ENCODE data around the gene PERCC1.
"Not testable (repeated sequence)": the region's sequence is repeated elsewhere in the genome, so short reads cannot be mapped to it uniquely, and the experiment has no call there.

Gene PERCC1

GRCh38 chr16:1434644-1435592, 4.0 kb downstream of the PERCC1 start:
- DNase-seq (ENCODE audit: low read depth in 2 of 2) = no peak

GRCh38 chr16:1435921-1436697, 5.2 kb downstream of the PERCC1 start:
- DNase-seq (ENCODE audit: low read depth in 2 of 2) = no peak

- DNase-seq (ENCODE audit: low read depth in 2 of 2) = no peak
These were observed 6.0 kb downstream of the PERCC1 start for GRCh38 chr16:1436731-1437355.

GRCh38 chr16:1437606-1438005, 6.7 kb downstream of the PERCC1 start:
- no peak for DNase-seq (ENCODE audit: low read depth in 2 of 2)

- DNase-seq (ENCODE audit: low read depth in 2 of 2) = no peak
These were observed 7.6 kb downstream of the PERCC1 start for GRCh38 chr16:1438229-1439057.

GRCh38 chr16:1439058-1439698, 8.3 kb downstream of the PERCC1 start:
- no peak for DNase-seq (ENCODE audit: low read depth in 2 of 2)

- DNase-seq (ENCODE audit: low read depth in 2 of 2) = not testable (repeated sequence)
These were observed 8.8 kb downstream of the PERCC1 start for GRCh38 chr16:1439699-1440074.

- DNase-seq (ENCODE audit: low read depth in 2 of 2) = no peak
These were observed 10.5 kb downstream of the PERCC1 start for GRCh38 chr16:1441391-1441829.

- DNase-seq (ENCODE audit: low read depth in 2 of 2) = no peak
These were observed 11.8 kb downstream of the PERCC1 start for GRCh38 chr16:1442697-1443096.

- no peak for DNase-seq (ENCODE audit: low read depth in 2 of 2)
These were observed 12.6 kb downstream of the PERCC1 start for GRCh38 chr16:1443403-1443973.

- DNase-seq (ENCODE audit: low read depth in 2 of 2) = no peak
These were observed 13.3 kb downstream of the PERCC1 start, which contains the start of gene CCDC154 for GRCh38 chr16:1443980-1444729. Gene CCDC154, minus strand, starts transcription at chr16:1444556. Its CDS starts 234 bp downstream, at chr16:1444322.

GRCh38 chr16:1444730-1445517, 14.0 kb downstream of the PERCC1 start:
- no peak for DNase-seq (ENCODE audit: low read depth in 2 of 2)

GRCh38 chr16:1445518-1446203, 14.8 kb downstream of the PERCC1 start:
- no peak for DNase-seq (ENCODE audit: low read depth in 2 of 2)

- no peak for DNase-seq (ENCODE audit: low read depth in 2 of 2)
These were observed 15.6 kb downstream of the PERCC1 start for GRCh38 chr16:1446296-1447080.

GRCh38 chr16:1447965-1448364, 17.1 kb downstream of the PERCC1 start:
- DNase-seq (ENCODE audit: low read depth in 2 of 2) = no peak

- no peak for DNase-seq (ENCODE audit: low read depth in 2 of 2)
These were observed 17.7 kb downstream of the PERCC1 start for GRCh38 chr16:1448536-1449116.

- no peak for DNase-seq (ENCODE audit: low read depth in 2 of 2)
These were observed 18.4 kb downstream of the PERCC1 start for GRCh38 chr16:1449201-1449788.

Data from fibroblast of skin of left biceps (primary cell).